Sigmoid colon (tissue), 7 donors: ENCODE results near the gene RFC2. TPM values are rescaled to one million over a fixed set of nuclear protein-coding genes. Genes with fewer than 3 reads are reported as not detected.

Experiments
- DNase-seq: peaks from one replicate; pipeline ENCODE4 v3.0.0-alpha.2; 2019
- H3K27ac ChIP-seq, 4 donors: fragments of 200-600 bp; sonication (generic); one replicate each; pipeline ENCODE4 v1.5.1; 2016 to 2019; ENCODE audit warnings: mild to moderate bottlenecking in 1 of 4
- H3K27me3 ChIP-seq, 3 donors: fragments of 200-600 bp; sonication (generic); one replicate each; pipeline ENCODE4 v1.5.1; 2019; ENCODE audit warnings: mild to moderate bottlenecking in 1 of 3
- H3K36me3 ChIP-seq, 4 donors: fragments of 200-600 bp; sonication (generic); one replicate each; pipeline ENCODE4 v1.5.1; 2016 to 2019
- H3K4me1 ChIP-seq, 4 donors: fragments of 200-600 bp; sonication (generic); one replicate each; pipeline ENCODE4 v1.5.1; 2017 to 2019
- H3K4me3 ChIP-seq, 4 donors: fragments of 200-600 bp; sonication (generic); one replicate each; pipeline ENCODE4 v1.5.1; 2017 to 2019; ENCODE audit warnings: mild to moderate bottlenecking in 2 of 4, moderate library complexity in 1 of 4
- H3K9me3 ChIP-seq, 4 donors: fragments of 200-600 bp in 3 of 4; sonication (generic) in 3 of 4; one replicate each; pipeline versions ENCODE4 v1.5.1 to v1.6.1; 2013 to 2019
- CTCF ChIP-seq, 4 experiments: fragments of 450-650 bp in 3 of 4; fragments of 200-600 bp in 1 of 4; IDR thresholded peaks; one replicate each; pipeline ENCODE4 v1.5.1; 2016 to 2019; ENCODE audit warnings: antibody characterized with exemption in 4 of 4, mild to moderate bottlenecking in 3 of 4, moderate library complexity in 2 of 4
- EP300 ChIP-seq, 4 donors: sonication (generic); formaldehyde crosslinking; IDR thresholded peaks; one replicate each; pipeline ENCODE4 v1.6.1; 2017; ENCODE audit warnings: antibody characterized with exemption in 4 of 4
- POLR2A ChIP-seq, 2 donors: fragments of 450-650 bp; IDR thresholded peaks; one replicate each; pipeline ENCODE4 v1.6.1; 2016; ENCODE audit warnings: antibody characterized with exemption in 2 of 2, mild to moderate bottlenecking in 2 of 2, moderate library complexity in 2 of 2
- POLR2AphosphoS5 ChIP-seq, 4 donors: sonication (generic); formaldehyde crosslinking; IDR thresholded peaks; one replicate each; pipeline ENCODE4 v1.6.1; 2017; ENCODE audit warnings: antibody characterized with exemption in 4 of 4
- WGBS, 2 donors: extraction: QIAGEN DNeasy Blood & Tissue Kit; methylation state at CpG; one replicate each; pipeline ENCODE4 v1.1.7; 2013; 5-methylcytosine and 5-hydroxymethylcytosine counted together
- intact Hi-C: fragments of 100-400 bp; cut with DNase I; formaldehyde crosslinking; loops from one replicate; pipeline ENCODE4 v1.15.1; 2023
- polyA plus RNA-seq, 3 donors: library from polyadenylated mRNA; stranded (reverse); fragments of 200-250 nt; gene quantifications; one replicate each; pipeline ENCODE4 v1.2.3, GENCODE V29; 2013
- total RNA-seq, 4 donors: library from RNA; depleted of rRNA; stranded (reverse); fragments of >200 nt; gene quantifications; one replicate each; pipeline ENCODE4 v1.1.0, GENCODE V29; 2016
- donor health status: healthy with polysubstance abuse.
- donor health status: Bipolar disorder and iron deficiency.
- donor health status: healthy.

Gene RFC2
- total and polyA plus RNA-seq, 7 donors, result 3.3 to 30.0 (median 17.8) TPM

DNA sequence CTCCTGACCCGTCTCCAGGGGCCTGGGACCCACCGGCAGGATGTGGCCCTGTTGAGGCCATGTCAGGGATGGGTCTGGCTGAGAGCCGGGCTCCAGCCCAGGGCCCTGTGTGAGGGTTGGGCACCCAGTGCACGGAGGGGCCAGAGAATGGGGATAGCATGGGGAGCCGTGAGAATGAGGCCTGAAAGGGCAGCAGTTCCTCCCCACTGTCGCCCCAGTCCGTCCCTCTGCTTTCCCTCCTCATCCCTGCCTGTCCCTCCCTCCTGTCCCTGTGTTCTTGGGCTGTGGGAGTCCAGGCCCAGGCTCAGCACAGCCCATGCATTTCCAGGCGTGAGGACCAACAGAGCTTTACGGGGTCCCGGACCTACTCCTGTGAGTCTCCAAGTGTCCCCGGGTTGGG, 34.8 kb downstream of the RFC2 start:
- no peak for DNase-seq
- no peaks in the 10 kb centered on the region for H3K36me3 ChIP-seq
- H3K4me1 ChIP-seq, result no peaks in the 10 kb centered on the region
- no peaks in the 10 kb centered on the region for H3K27me3 ChIP-seq
- H3K27ac ChIP-seq, result no peak overlapping the region
- no peaks in the 10 kb centered on the region for H3K9me3 ChIP-seq
- H3K4me3 ChIP-seq, result no peak overlapping the region
- WGBS, 2 donors, result 87 to 88% methylated on average over 11 of the region's 11 CpGs
- TF ChIP-seq POLR2A (IDR thresholded peaks at IDR 0.05), result no peak
- TF ChIP-seq CTCF (IDR thresholded peaks at IDR 0.05), result no peak
- intact Hi-C loops, result no loop called here

- intact Hi-C loops, result no loop called here
- TF ChIP-seq EP300 (IDR thresholded peaks at IDR 0.05) (no peak), POLR2AphosphoS5 (IDR thresholded peaks at IDR 0.05) (no peak), CTCF (IDR thresholded peaks at IDR 0.05) (no peak), POLR2A (IDR thresholded peaks at IDR 0.05) (no peak)
- 71 to 88% methylated on average over 2 of the region's 2 CpGs for WGBS, 2 donors
These were observed 35.9 kb downstream of the RFC2 start for GRCh38 chr7:74218343-74218698.

DNA sequence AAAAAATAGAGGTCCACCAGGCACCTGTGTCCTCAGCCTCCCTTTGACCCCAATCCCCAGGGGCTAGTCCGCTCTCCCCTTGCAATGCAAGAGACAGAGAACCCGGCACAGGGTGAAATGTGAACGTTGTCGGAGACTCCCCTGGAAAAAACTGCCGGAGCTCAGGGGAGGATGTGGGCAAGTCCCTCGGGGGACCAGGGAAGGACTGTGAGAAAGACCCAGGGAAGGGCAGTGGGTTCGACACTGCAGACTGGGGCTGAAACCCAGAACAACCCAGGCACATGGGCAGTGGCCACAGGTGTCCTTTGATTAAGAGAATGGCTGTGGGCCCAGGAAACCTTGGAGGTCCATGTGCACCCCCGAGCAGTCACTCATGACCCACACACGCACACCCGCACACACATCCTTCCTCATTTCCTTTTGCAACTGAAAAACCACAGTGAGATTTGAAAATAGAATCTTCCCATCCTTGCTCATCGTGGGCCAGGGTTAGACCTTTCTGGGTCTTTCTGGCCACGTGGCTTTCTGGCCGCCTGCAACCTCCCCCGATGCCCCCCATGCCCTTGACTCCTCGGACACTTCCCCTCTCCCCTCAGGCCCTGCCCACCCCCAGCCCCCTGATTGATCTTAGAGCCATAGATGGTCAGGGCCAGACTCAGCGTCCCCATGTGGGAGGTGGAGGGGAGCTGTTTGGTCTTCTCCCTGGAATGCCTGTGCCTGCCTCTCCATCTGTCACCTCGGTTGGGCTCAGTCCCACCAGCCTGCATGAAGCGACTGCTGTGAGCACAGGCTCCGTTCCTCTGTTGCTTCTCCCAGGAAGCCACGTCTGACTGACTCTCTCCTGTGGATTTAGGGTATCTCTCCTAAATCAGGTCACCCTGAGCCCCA, 36.5 kb downstream of the RFC2 start:
- no peak for DNase-seq
- intact Hi-C loops, result no loop called here

More at GRCh38 chr7:74218343-74218698, 35.9 kb downstream of the RFC2 start:
- no peak for DNase-seq
- Histone ChIP-seq H3K4me1 (no peaks in the 10 kb centered on the region), H3K27me3 (no peaks in the 10 kb centered on the region), H3K36me3 (no peaks in the 10 kb centered on the region), H3K27ac (no peak overlapping the region), H3K9me3 (no peaks in the 10 kb centered on the region), H3K4me3 (no peak overlapping the region)

DNA sequence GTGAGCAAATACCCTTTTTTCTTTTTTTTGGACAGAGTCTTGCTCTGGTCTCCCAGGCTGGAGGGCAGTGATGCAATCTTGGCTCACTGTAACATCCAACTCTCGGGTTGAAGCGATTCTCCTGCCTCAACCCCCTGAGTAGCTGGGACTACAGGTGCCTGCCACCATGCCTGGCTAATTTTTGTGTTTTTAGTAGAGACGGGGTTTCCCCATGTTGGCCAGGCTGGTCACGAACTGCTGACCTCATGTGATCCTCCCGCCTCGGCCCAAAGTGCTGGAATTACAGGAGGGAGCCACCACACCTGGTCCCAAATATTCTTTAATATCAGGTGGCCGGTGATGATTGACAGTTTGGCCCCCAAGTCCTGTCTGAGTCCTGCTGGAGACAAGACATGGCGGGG, 37.8 kb downstream of the RFC2 start:
- DNase-seq, result no peak
- Histone ChIP-seq H3K9me3 (no peaks in the 10 kb centered on the region), H3K27ac (no peak overlapping the region), H3K4me1 (no peaks in the 10 kb centered on the region), H3K4me3 (no peak overlapping the region), H3K36me3 (no peaks in the 10 kb centered on the region), H3K27me3 (no peaks in the 10 kb centered on the region)
- TF ChIP-seq POLR2AphosphoS5 (IDR thresholded peaks at IDR 0.05), result no peak
- no peak for TF ChIP-seq CTCF (IDR thresholded peaks at IDR 0.05)
- no peak for TF ChIP-seq POLR2A (IDR thresholded peaks at IDR 0.05)
- TF ChIP-seq EP300 (IDR thresholded peaks at IDR 0.05), result no peak
- 57 to 61% methylated on average over 8 of the region's 8 CpGs for WGBS, 2 donors
- intact Hi-C loops, result no loop called here

More for the DNA sequence above, 36.5 kb downstream of the RFC2 start:
- Histone ChIP-seq H3K9me3 (no peaks in the 10 kb centered on the region), H3K27me3 (no peaks in the 10 kb centered on the region), H3K4me3 (no peak overlapping the region), H3K36me3 (no peaks in the 10 kb centered on the region), H3K27ac (no peak overlapping the region), H3K4me1 (no peaks in the 10 kb centered on the region)
- no peak for TF ChIP-seq EP300 (IDR thresholded peaks at IDR 0.05)
- TF ChIP-seq CTCF (IDR thresholded peaks at IDR 0.05), result no peak
- TF ChIP-seq POLR2A (IDR thresholded peaks at IDR 0.05), result no peak
- no peak for TF ChIP-seq POLR2AphosphoS5 (IDR thresholded peaks at IDR 0.05)
- WGBS, 2 donors, result 39 to 69% methylated on average over 20 of the region's 20 CpGs

DNA sequence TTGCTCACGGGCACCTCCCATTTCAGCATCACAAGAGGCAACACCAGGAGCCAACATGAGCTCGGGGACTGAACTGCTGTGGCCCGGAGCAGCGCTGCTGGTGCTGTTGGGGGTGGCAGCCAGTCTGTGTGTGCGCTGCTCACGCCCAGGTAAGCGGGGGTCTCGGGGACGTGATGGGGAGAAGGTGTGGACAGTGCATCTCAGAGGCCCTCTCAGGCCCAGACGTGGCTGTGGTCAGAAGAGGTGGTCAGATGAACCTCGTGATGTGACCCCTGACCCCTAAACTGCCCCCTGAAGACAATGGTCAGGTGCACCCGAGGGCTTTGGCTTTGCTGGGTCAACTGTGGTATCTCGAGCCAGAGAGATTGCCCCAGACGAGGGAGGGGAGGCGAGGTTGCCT, 38.3 kb downstream of the RFC2 start:
- Histone ChIP-seq H3K27ac (no peak overlapping the region), H3K4me1 (no peaks in the 10 kb centered on the region), H3K9me3 (no peaks in the 10 kb centered on the region), H3K4me3 (no peak overlapping the region), H3K36me3 (no peaks in the 10 kb centered on the region), H3K27me3 (no peaks in the 10 kb centered on the region)
- DNase-seq, result no peak
- WGBS, 2 donors, result 75 to 84% methylated on average over 15 of the region's 15 CpGs
- TF ChIP-seq POLR2A (IDR thresholded peaks at IDR 0.05) (no peak), POLR2AphosphoS5 (IDR thresholded peaks at IDR 0.05) (no peak), CTCF (IDR thresholded peaks at IDR 0.05) (no peak), EP300 (IDR thresholded peaks at IDR 0.05) (no peak)
- intact Hi-C loops, result no loop called here
